ENCODE data around the gene RFX2.
"Not testable (repeated sequence)": the region's sequence is repeated elsewhere in the genome, so short reads cannot be mapped to it uniquely, and the experiment has no call there.

Gene RFX2

GRCh38 chr19:5988517-5989387 is 121.5 kb downstream of the RFX2 start:
- DNase-seq = no peak

DNA sequence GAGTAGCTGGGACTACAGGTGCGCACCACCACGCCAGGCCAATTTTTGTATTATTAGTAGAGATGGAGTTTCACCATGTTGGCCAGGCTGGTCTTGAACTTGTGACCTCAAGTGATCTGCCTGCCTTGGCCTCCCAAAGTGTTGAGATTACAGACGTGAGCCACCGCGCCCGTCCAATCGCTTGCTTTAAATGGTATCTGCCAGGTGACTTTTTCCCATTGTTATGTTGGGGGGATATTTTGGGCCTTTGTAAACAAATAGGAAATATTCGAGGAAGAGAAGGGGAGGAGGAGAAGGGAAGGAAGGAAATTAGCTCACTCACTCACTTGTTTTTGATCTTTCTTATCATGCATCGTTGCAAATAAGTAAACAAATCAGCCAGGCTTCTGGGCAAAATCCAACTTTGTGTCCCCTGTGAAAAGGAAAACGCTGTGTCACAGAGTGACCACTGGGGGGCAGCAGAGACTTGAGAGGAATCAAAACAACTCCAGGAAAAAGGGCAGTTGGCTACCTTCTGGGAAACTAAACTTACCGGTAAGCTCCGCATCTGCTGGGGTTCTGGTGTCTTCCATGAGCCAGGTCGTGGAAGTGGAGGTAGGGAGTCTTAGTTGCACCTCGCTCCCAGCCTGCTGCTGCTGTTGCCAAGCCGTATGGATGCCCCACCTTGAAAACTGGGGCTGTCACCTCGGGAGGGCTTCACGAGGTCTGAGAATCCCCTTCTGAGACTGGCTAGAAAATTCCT is 123.1 kb downstream of the RFX2 start:
- DNase-seq = peak; percentile 74 to 78

GRCh38 chr19:5985837-5986236 is 124.5 kb downstream of the RFX2 start:
- not testable (repeated sequence) for DNase-seq

DNA sequence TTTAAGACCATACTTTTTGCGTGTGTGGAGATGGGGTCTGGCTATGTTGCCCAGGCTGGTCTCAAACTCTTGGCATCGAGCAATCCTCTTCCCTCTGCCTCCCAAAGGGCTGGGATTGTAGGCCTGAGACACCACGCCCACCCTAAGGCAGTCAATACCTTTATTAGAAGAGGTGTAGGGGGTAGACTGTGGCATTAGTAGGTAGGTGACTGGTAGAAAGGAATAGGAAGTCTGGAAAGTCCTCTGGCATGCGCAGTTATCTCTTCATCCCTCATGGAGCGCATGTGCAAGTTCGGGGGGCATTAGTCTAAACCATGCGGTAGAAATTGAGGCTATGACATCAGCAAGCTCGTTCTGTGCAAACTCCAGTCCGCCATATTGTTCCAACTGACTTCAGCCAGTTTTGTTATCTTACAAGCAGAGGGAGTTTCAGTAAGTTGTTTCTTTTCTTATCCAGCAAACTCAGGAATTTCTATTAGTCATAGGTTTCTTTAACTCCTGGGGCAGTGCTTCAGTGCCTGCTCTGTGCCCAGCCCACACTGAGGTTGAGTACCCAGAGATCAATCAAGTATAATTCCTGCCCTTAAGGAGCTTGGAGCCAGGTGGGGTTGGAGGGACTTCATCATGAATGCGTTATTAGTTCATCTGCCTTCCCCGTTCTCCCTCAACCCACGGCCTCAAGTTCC is 125.1 kb downstream of the RFX2 start:
- DNase-seq = no peak

DNA sequence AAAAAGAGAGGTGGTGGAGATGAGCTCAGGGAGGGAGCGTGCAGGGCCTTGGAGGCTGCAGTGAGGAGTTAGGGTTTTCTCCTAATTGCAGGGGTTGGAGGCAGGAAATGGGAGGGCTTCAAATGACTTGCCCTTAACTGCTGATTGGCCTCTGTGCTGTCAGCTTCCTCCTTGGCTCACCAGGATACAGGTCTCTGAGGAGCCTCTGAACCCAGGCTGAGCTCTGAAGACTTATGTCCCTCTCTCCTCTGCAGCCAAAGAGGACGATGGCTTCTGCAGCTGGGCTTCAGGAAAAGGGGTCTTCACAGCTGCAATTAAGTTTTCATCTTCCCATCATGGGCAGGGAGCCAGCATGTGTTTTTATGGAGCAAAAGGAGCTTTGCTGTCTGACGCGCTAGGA is 125.7 kb downstream of the RFX2 start:
- no peak for DNase-seq

DNA sequence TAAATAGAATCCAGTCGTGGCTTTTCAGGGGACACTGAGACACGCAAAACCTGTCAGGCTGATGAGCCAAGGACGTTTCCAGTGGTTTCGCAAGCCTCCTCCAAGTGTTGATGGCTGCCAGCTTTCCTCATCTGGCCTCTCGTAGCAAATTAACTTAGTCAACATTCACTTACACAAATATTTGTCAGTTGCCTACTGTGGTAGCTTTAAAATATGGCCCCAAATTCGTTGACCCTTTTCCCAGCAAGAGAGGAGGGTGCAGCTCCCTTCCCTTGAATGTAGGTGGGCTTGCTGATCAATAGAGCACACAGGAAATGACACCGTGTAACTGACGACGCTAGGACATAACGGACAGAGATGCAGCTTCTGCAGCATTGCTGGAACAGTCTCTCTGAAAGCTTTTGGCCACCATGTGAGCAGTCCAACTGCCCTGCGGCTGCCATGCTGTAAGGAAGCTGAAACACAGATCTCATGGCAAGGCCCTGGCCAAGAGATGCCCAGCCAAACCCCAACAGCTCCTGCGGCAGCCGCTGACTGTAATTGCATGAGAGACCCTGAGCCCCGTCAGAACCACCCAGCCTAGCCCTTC is 126.8 kb downstream of the RFX2 start:
- peak in 1 of 2 donors; percentile 28 for DNase-seq

GRCh38 chr19:5978606-5979552 is 131.4 kb downstream of the RFX2 start:
- no peak for DNase-seq

- peak; percentile 99 to 100 for DNase-seq
These were observed 132.3 kb downstream of the RFX2 start, which contains the start of gene RANBP3 for GRCh38 chr19:5977785-5978605. TSS of gene RANBP3 (minus strand) at chr19:5978140. CDS start at chr19:5978082, 58 bp downstream.

- no peak for DNase-seq
These were observed 133.0 kb downstream of the RFX2 start for GRCh38 chr19:5977222-5977784.

GRCh38 chr19:5976768-5977167 is 133.5 kb downstream of the RFX2 start:
- no peak for DNase-seq

- DNase-seq = no peak
These were observed 134.9 kb downstream of the RFX2 start for GRCh38 chr19:5975388-5975728.

DNA sequence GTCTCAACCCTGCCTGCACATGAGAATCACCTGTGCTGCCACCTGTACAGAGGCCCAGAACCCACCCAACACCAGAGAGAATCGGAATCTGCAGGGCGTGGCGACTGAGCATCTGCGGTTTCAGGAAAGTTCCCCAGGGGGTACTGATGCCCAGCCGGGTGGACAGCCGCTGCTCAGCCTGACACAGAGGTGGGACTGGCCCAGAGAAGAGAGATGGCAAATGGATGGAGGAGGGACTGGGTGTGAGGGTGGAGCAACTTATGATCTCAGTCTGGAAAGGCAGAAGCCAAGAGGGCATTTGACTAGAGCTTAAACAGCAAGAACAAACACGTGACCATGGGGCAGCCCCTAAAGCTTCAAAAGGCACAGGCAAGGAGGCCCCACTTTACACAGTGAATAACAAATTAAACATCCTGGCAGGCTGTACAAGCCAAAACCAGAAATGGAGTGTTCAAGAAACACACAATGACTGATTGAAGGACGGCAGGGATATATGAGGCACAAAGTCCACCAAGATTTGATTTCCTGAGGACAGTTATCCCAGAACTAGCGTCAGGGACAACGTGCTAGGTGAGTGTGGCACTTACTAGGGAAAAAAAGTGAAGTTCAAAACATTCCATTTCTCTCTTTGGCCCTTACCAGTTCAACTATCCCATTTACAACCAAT is 135.4 kb downstream of the RFX2 start:
- DNase-seq = no peak

DNA sequence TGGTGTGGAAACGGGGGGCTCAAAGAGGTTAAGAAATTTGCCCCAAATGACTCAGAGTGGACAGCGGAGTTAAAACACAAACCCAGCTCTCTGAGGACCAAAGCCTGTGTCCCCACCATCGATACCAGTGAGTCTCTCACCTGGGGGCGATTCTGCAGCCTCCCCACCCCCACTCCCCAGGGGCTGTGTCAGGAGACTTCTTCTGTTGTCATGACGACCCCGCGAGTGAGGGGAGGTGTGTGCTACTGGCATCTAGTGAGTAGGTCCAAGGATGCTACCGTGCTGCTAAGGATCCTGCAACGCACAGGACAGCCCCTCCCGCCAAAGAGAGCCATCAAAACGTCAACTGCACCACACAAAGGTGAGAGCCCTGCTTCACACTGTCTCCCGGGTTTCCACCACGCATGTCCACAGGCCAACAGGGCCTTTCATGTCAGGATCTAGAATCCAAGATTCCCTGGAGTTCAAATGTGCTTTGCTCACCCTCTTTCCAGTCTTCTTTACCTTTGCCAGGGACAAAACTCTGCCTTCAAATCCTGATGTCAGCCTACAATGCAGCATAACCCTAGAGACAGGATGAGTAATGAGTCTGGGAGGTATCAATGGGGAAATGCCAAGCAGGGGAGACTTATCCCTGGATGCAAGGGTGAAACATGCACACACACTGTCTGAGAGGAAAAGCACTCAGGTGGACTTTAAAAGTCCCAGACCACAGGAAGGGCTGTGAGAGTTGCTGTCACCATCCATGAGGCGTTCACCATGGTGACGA is 136.2 kb downstream of the RFX2 start:
- no peak for DNase-seq

GRCh38 chr19:5973376-5973775 is 136.9 kb downstream of the RFX2 start:
- DNase-seq = no peak

- DNase-seq = no peak
These were observed 138.0 kb downstream of the RFX2 start for GRCh38 chr19:5972355-5972731.

- no peak for DNase-seq
These were observed 138.5 kb downstream of the RFX2 start for GRCh38 chr19:5971714-5972354.

- no peak for DNase-seq
These were observed 140.8 kb downstream of the RFX2 start for GRCh38 chr19:5969476-5969875.

Data from inflammatory macrophage (primary cell).